B cell (primary cell): Measurements from ENCODE around the gene GHR. TPM values are rescaled to one million over a fixed set of nuclear protein-coding genes. Genes with fewer than 3 reads are reported as not detected.

Experiments used
- ATAC-seq: fragments of 200-7000 bp; cut with Tn5 transposase; one replicate; pipeline ENCODE4 v1.10.0; 2021; ENCODE audit warnings: low read depth, mild to moderate bottlenecking, moderate number of reproducible peaks, moderate library complexity
- CTCF ChIA-PET: fragments of 350-600 bp; sonication (Branson Sonifier 250); formaldehyde crosslinking; loops from one replicate; lab custom pipeline; 2021; ENCODE audit warnings: antibody characterized with exemption, inconsistent platforms; lab: Charles Lee
- POLR2A ChIA-PET: fragments of 350-600 bp; sonication (Branson Sonifier 250); formaldehyde crosslinking; loops from one replicate; lab custom pipeline; 2021; ENCODE audit warnings: antibody characterized with exemption; lab: Charles Lee
- DNase-seq: peaks from one replicate; pipeline ENCODE4 v3.0.0; 2013
- H2AFZ ChIP-seq: 2 replicates; pipeline ENCODE4 v1.6.1; 2012; ENCODE audit warnings: mild to moderate bottlenecking, low read depth, low read length; ENCODE audit not compliant: insufficient read depth, poor library complexity, severe bottlenecking
- H3K27ac ChIP-seq, 2 donors: 1 replicate in 1 of 2; 2 replicates in 1 of 2; pipeline ENCODE4 v1.5.1; 2012 to 2013; ENCODE audit warnings: low read length in 2 of 2, mild to moderate bottlenecking in 2 of 2, moderate library complexity in 1 of 2
- H3K27me3 ChIP-seq, 4 experiments: fragments of 200-600 bp in 1 of 4; sonication (generic) in 1 of 4; replicated peaks in 1 of 4; 1 replicate in 2 of 4; 2 replicates in 2 of 4; pipeline versions ENCODE4 v1.6.1 to v1.7.0; 2013 to 2016; ENCODE audit warnings: low read length in 3 of 4, mild to moderate bottlenecking in 2 of 4, mixed read lengths in 1 of 4, moderate library complexity in 1 of 4; ENCODE audit not compliant: insufficient read depth in 4 of 4, control insufficient read depth in 3 of 4; ENCODE audit errors: control extremely low read depth in 1 of 4
- H3K36me3 ChIP-seq, 2 experiments: replicated peaks in 1 of 2; 1 replicate in 1 of 2; 2 replicates in 1 of 2; pipeline versions ENCODE4 v1.6.1 to v1.7.1; 2013; ENCODE audit warnings: low read length in 1 of 2; ENCODE audit not compliant: insufficient read depth in 2 of 2, control insufficient read depth in 1 of 2; ENCODE audit errors: control extremely low read depth in 1 of 2, extremely low read depth in 1 of 2
- H3K4me1 ChIP-seq, 2 donors: fragments of 200-600 bp in 1 of 2; sonication (generic) in 1 of 2; 1 replicate in 1 of 2; 2 replicates in 1 of 2; pipeline versions ENCODE4 v1.5.1 to v1.6.1; 2013 to 2017; ENCODE audit warnings: low read length in 2 of 2; ENCODE audit not compliant: control insufficient read depth in 2 of 2, insufficient read depth in 2 of 2
- H3K4me2 ChIP-seq: replicated peaks from 2 replicates; pipeline ENCODE3; 2012; ENCODE audit warnings: mild to moderate bottlenecking, low read depth, low read length; ENCODE audit not compliant: poor library complexity, severe bottlenecking
- H3K4me3 ChIP-seq, 5 experiments: fragments of 200-600 bp in 1 of 5; sonication (generic) in 1 of 5; 1 replicate in 3 of 5; 2 replicates in 2 of 5; pipeline versions ENCODE4 v1.5.1 to v1.7.0; 2011 to 2016; ENCODE audit warnings: low read length in 4 of 5, mild to moderate bottlenecking in 4 of 5, low read depth in 2 of 5, control low read depth in 1 of 5, moderate library complexity in 1 of 5; ENCODE audit not compliant: insufficient read depth in 1 of 5; ENCODE audit errors: control extremely low read depth in 1 of 5, extremely low read depth in 1 of 5
- H3K79me2 ChIP-seq: fragments of 200-600 bp; sonication (generic); one replicate; pipeline ENCODE4 v1.6.0; 2016; ENCODE audit warnings: low read length; ENCODE audit not compliant: control insufficient read depth, insufficient read depth
- H3K9ac ChIP-seq: fragments of 200-600 bp; sonication (generic); 2 replicates; pipeline ENCODE4 v1.6.1; 2017; ENCODE audit warnings: mild to moderate bottlenecking, low read length, moderate library complexity
- H3K9me3 ChIP-seq, 3 donors: one replicate each; pipeline versions ENCODE4 v1.6.1 to v1.7.1; 2013; ENCODE audit warnings: low read length in 2 of 3; ENCODE audit not compliant: control insufficient read depth in 2 of 3, insufficient read depth in 1 of 3; ENCODE audit errors: control extremely low read depth in 1 of 3
- H4K20me1 ChIP-seq: 2 replicates; pipeline ENCODE4 v1.6.0; 2012; ENCODE audit warnings: mild to moderate bottlenecking, low read length; ENCODE audit not compliant: insufficient read depth, control insufficient read depth, poor library complexity, severe bottlenecking
- H3K27ac Mint-ChIP-seq: one replicate; pipeline ENCODE4 v1.8.0; 2021; ENCODE audit warnings: mixed read lengths
- H3K27me3 Mint-ChIP-seq: one replicate; pipeline ENCODE4 v1.8.0; 2021; ENCODE audit warnings: mixed read lengths
- H3K4me1 Mint-ChIP-seq: one replicate; pipeline ENCODE4 v1.8.0; 2021; ENCODE audit warnings: mixed read lengths
- H3K4me3 Mint-ChIP-seq: one replicate; pipeline ENCODE4 v1.8.0; 2021; ENCODE audit warnings: mixed read lengths
- H3K9me3 Mint-ChIP-seq: one replicate; pipeline ENCODE4 v1.8.0; 2022; ENCODE audit warnings: mixed read lengths; ENCODE audit not compliant: insufficient read depth
- CTCF ChIP-seq: fragments of 200-600 bp; IDR thresholded peaks from one replicate; pipeline ENCODE4 v1.8.0; 2022; ENCODE audit warnings: antibody characterized with exemption, mild to moderate bottlenecking
- EZH2 ChIP-seq: IDR thresholded peaks from 2 replicates; pipeline ENCODE4 v1.6.1; 2012; ENCODE audit warnings: borderline replicate concordance, low read depth, mild to moderate bottlenecking, moderate library complexity, low read length; ENCODE audit not compliant: insufficient read depth, poor library complexity, severe bottlenecking
- WGBS: methylation state at CpG from one replicate; pipeline ENCODE4 v1.1.5; 2013; ENCODE audit warnings: missing lambda C conversion rate; ENCODE audit not compliant: insufficient coverage; 5-methylcytosine and 5-hydroxymethylcytosine counted together
- intact Hi-C: fragments of 100-400 bp; cut with micrococcal nuclease; formaldehyde crosslinking; loops from one replicate; pipeline ENCODE4 v1.10.0; 2022
- polyA plus RNA-seq: library from polyadenylated mRNA; depleted of rRNA; stranded (reverse); fragments of >200 nt; gene quantifications from 2 replicates; pipeline ENCODE4 v1.2.3, GENCODE V29; 2012
- total RNA-seq, 2 donors: library from RNA; stranded (reverse); fragments of 120-200 nt in 1 of 2; gene quantifications; 1 replicate in 1 of 2; 2 replicates in 1 of 2; pipeline versions ENCODE4 v1.2.3 to v1.2.4, GENCODE V29; 2013 to 2022

GHR gene
- total and polyA plus RNA-seq, 2 donors (not counting 1 experiment from before 2014, with no cell fraction given) = not detected

GRCh38 chr5:42586625-42587024, 163.4 kb downstream of the GHR start:
- CTCF ChIA-PET = interaction anchor here (1.1 to 5.9 kb wide), 4 partner anchors 8 to 729 kb away, joined by 3 to 46 read pairs (median 4); no protein-coding TSS in a partner anchor
- no peak overlapping the region for H3K4me2 ChIP-seq
- POLR2A ChIA-PET = no interaction called here
- no peaks in the 10 kb centered on the region for H4K20me1 ChIP-seq
- Mint-ChIP-seq H3K27me3 (peaks cover 23% of the 10 kb centered on the region), H3K9me3 (no peaks in the 10 kb centered on the region), H3K4me1 (peaks cover 17% of the 10 kb centered on the region), H3K27ac (no peak overlapping the region), H3K4me3 (no peak overlapping the region)
- TF ChIP-seq EZH2 = no peak
- no peak for TF ChIP-seq CTCF
- no peak overlapping the region for H3K4me3 ChIP-seq
- intact Hi-C loops = no loop called here
- H3K4me1 ChIP-seq = peaks cover 7 to 9% of the 10 kb centered on the region in 2 donors
- H3K36me3 ChIP-seq = no peaks in the 10 kb centered on the region
- no peak overlapping the region for H3K27ac ChIP-seq
- peaks cover 0 to 4% (median 0%) of the 10 kb centered on the region in 4 experiments for H3K27me3 ChIP-seq
- WGBS = 33% methylated on average over 1 of the region's 4 CpGs
- no peak overlapping the region for H2AFZ ChIP-seq
- H3K9me3 ChIP-seq = peaks cover 0 to 12% (median 0%) of the 10 kb centered on the region in 3 donors
- ATAC-seq (no peak), DNase-seq (no peak)
- H3K9ac ChIP-seq = no peak overlapping the region
- H3K79me2 ChIP-seq = no peaks in the 10 kb centered on the region

DNA sequence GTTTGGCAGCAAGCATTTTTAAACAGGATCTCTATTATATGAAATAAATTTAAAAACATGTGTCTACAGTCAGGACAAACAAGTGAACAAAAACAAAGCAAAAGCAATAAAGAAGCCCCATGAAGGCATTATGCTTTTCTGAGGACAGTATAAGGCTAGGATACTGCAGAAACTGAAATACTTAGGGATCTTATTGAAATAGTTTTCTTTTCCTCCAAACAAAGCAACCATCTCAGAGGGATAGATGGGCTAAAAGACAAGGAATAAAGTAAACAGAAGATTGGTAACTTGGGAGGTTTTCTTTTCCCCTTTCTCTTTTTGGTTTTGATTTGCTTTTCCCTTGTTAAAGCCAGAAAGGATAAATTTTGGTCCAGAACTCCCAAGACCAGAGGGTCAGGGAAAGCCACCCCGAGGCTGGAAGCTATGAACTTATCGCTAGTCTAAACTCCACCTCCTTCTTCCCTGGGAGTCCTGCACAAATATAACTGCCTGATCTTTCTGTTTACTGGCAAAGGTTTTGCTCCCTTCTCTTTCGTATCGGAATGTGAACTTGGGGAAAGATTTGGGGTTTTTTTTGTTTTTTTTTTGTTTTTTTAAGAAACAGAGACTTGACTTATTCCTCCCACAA, 164.0 kb downstream of the GHR start:
- intact Hi-C loops = no loop called here
- POLR2A ChIA-PET = no interaction called here
- H3K27ac Mint-ChIP-seq = no peak overlapping the region

More for the DNA sequence above, 164.0 kb downstream of the GHR start:
- Histone ChIP-seq H3K9ac (no peak overlapping the region), H3K36me3 (no peaks in the 10 kb centered on the region), H4K20me1 (no peaks in the 10 kb centered on the region), H3K9me3 (peaks cover 0 to 7% (median 0%) of the 10 kb centered on the region in 3 donors), H3K27me3 (peaks cover 0 to 4% (median 0%) of the 10 kb centered on the region in 4 experiments), H3K27ac (no peak overlapping the region), H3K4me1 (peaks cover 7 to 9% of the 10 kb centered on the region in 2 donors), H2AFZ (no peak overlapping the region), H3K4me3 (no peak overlapping the region), H3K4me2 (no peak overlapping the region), H3K79me2 (no peaks in the 10 kb centered on the region)
- peaks cover 19% of the 10 kb centered on the region for H3K4me1 Mint-ChIP-seq
- CTCF ChIA-PET = interaction anchor here (1.1 to 1.3 kb wide), 2 partner anchors 530 to 729 kb away, joined by 3 read pairs; no protein-coding TSS in a partner anchor
- no peaks in the 10 kb centered on the region for H3K9me3 Mint-ChIP-seq
- DNase-seq = no peak
- H3K27me3 Mint-ChIP-seq = peaks cover 23% of the 10 kb centered on the region
- TF ChIP-seq EZH2 = no peak
- TF ChIP-seq CTCF = no peak
- no peak for ATAC-seq
- WGBS = no CpG with 5 or more reads among the region's 4 CpGs
- H3K4me3 Mint-ChIP-seq = no peak overlapping the region
